Measurements from ENCODE around the gene SYNDIG1.

GRCh38 chr20:24546232-24546892 is 76.9 kb downstream of the SYNDIG1 start:
- no peak for TF ChIP-seq CTCF (IDR thresholded peaks at IDR 0.05)
- TF ChIP-seq POLR2A (IDR thresholded peaks at IDR 0.05) = no peak

Data from uterus (tissue), 2 donors.